Measurements from ENCODE around the gene CTDNEP1. TPM values are rescaled to one million over a fixed set of nuclear protein-coding genes. Genes with fewer than 3 reads are reported as not detected.

CTDNEP1 gene
- total RNA-seq (2022; extraction: Qiagen RNA extraction; ENCODE audit: low read depth), result 208 to 246 TPM (median 226 TPM) in 5 replicates

DNA sequence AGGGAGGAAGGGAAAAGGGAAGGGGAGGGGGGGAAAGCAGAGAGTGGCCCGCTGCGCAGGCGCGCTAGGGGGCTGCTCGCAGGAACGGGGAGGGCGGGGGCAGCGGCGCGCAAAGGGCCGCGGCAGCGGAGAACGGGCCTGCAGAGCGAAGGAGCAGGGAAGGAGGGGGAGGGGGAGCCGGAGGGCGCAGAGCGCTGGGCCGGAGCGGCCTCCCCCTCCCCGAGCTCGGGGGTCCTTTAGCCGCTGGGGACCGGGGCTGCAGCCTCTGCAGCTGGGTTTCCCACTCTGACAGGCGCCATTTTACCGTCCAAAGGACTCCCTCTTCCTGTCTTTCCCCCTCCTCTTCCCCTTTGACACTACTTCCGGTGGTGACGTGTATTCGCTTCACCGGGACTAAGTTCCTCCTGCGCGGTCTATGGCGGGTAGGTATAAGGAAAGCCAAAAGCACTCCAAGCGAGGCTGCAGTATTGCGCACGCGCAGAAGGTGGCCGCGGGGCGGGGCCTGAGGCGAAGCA, at the start of gene CTDNEP1:
Gene CTDNEP1, minus strand, starts transcription at position 74 of the 515 bp plus-strand sequence. CDS start 438 bp downstream, outside the sequence.

DNA sequence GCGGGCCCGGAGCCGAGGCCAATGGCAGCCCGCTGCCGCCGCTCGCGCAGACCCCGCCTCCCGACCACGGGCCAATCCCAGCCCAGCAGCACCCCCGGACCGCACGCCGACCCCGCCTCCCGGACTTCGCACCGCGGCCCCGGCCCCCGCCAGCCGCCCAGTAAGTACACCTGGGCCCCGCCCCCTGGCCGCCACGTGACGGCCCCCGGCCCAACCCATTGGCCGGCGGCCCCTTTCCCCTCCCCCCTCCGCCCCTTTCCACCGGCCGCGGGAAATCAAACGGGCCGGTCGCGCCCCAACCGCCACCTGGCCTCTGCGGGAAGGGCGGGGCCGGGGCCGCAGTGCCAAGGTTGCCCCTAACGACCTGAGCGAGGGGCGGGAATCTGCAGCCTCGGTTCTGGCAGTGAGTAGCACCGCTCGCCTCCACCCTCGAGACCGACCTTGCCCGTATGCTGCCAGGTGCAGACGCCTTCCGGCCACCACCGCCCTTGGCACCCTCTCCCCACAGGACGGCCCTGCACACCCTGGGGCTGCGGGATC, 43.1 kb upstream of the CTDNEP1 start, which contains the start of gene YBX2:
Gene YBX2, minus strand, starts transcription at position 26 of the 540 bp plus-strand sequence. CDS start 139 bp downstream, outside the sequence.

DNA sequence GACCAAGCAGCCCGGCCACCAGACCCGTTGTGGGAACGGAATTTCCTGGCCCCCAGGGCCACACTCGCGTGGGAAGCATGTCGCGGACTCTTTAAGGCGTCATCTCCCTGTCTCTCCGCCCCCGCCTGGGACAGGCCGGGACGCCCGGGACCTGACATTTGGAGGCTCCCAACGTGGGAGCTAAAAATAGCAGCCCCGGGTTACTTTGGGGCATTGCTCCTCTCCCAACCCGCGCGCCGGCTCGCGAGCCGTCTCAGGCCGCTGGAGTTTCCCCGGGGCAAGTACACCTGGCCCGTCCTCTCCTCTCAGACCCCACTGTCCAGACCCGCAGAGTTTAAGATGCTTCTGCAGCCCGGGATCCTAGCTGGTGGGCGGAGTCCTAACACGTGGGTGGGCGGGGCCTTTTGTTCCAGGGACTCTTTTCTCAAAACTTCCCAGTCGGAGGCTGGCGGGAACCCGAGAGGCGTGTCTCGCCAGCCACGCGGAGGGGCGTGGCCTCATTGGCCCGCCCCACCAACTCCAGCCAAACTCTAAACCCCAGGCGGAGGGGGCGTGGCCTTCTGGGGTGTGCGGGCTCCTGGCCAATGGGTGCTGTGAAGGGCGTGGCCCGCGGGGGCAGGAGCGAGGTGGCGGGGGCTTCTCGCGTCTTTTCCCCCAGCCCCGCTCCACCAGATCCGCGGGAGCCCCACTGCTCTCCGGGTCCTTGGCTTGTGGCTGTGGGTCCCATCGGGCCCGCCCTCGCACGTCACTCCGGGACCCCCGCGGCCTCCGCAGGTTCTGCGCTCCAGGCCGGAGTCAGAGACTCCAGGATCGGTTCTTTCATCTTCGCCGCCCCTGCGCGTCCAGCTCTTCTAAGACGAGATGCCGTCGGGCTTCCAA, 29.8 kb upstream of the CTDNEP1 start, which contains the start of gene SLC2A4:
Gene SLC2A4, plus strand, starts transcription at position 645 of the 879 bp plus-strand sequence. Its CDS starts 217 bp downstream, at position 862.

DNA sequence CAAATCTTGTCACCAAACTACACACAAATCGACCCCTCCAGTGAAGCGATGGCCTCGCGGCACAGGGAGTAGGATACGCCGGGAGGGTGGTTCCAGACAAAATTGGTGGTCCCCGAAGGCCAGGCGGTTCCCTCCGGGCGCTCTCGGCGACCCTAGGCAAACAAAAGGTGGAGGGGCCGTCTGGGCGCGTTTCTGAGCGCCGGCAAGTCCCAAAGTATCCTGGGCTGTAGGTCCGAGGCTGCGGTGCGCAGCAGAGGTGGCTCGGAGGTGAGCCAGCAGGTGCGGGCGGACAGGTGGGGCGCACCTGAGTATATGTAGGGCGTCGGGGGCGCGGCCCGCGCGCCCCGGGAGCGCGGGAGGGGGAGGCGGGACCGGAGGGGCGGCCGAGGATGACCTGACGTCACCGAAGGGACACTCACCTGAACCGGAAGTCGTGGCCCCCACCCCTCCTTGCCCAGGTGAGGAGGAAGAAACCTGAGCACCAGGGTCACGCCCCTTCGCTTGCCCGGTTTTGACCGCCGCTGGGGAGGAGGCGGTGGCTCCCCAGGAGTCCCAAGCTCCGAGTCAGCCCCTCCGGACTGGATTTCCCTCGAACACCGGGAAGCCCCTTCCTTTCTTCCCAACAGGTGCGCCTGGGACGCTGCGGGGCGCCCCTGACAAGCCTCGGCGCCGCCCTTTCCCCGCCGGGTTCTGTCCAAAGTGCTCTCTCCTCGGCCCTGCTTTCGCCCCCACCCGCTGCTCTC, 10.8 kb upstream of the CTDNEP1 start, which contains the start of gene CLDN7:
Gene CLDN7, minus strand, starts transcription at position 287 of the 743 bp plus-strand sequence. CDS start 435 bp downstream, outside the sequence.

DNA sequence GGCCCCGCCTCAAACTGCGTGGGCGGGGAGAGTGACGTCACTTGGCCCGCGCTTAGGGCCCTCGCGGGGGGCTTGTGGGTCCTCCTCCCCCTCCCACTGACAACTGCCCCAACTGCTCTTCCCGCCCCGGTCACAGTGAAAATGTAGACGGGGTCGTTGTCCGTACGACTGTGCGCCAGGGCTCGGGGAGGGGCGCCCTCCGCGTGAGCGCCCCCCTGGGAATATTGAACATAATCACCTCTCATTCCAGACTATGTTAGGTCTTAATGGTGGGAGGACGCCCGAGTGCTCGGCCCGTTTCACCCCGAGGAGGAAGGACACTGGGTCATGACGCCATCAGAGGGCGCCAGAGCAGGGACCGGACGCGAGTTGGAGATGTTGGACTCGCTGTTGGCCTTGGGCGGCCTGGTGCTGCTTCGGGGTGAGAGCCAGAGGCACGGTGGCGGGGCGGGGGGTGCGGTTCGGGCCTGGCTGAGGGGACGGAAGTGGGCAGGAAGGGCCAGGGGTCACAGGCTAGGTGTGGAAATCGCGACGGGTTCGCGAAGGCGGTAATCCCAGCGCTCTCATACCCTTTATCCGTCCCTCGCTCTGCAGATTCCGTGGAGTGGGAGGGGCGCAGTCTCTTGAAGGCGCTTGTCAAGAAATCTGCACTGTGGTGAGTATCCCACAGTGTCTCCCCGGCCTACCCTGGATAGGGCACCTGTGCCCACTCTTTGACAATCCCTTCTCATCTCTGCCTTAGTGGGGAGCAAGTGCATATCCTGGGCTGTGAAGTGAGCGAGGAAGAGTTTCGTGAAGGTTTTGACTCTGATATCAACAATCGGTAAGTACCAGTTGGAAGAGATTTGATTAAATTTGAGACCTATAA, 876 bp upstream of the CTDNEP1 start, which contains the start of gene ELP5:
Gene ELP5, plus strand, starts transcription at position 40 of the 868 bp plus-strand sequence. Its CDS starts 336 bp downstream, at position 376.

DNA sequence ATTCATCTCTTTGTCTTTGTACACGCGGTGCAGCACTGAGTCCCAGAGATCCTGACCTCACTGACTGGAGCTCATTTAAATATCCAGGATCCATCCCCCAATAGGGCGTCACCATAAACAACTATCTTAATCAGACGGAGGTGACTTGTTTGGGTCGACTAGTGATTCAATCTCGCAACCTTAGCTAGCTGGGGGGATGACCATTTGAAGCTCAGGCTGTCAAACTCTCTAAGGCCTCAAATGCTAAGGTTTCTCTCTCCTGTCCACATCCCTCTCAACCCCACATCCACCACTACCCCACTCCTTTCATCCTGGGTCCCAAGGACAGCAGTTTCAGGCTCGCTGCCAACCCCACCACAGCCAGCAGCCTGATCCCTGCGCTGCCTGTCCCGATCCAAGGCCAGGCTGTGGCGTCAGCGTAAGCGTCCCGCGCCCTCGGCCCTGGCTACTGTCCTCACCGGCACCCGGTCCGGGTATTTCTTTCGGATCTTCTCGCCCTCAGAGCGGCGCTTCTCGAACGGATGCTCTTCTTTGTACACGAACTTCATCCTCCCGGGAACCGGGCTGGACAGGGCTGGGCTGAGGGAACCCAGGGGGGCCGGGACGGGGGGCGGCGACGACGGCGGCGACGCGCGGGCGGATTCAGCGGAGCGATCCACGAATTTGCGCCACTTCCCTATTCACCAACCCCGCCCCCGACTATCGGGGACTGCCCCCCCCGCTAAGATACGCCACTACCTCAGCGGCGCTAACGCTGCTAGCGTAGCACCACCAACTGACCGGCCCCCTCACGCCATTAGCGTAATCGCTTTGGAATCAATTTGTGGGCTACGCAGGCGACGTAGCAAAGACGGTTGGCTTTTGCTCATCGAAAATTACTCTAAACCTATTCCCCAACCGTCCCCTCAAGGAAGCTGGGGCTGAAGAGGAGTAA, 9.5 kb downstream of the CTDNEP1 start, which contains the start of gene GABARAP:
Gene GABARAP, minus strand, starts transcription at position 667 of the 934 bp plus-strand sequence. Its CDS starts 119 bp downstream, at position 548.

DNA sequence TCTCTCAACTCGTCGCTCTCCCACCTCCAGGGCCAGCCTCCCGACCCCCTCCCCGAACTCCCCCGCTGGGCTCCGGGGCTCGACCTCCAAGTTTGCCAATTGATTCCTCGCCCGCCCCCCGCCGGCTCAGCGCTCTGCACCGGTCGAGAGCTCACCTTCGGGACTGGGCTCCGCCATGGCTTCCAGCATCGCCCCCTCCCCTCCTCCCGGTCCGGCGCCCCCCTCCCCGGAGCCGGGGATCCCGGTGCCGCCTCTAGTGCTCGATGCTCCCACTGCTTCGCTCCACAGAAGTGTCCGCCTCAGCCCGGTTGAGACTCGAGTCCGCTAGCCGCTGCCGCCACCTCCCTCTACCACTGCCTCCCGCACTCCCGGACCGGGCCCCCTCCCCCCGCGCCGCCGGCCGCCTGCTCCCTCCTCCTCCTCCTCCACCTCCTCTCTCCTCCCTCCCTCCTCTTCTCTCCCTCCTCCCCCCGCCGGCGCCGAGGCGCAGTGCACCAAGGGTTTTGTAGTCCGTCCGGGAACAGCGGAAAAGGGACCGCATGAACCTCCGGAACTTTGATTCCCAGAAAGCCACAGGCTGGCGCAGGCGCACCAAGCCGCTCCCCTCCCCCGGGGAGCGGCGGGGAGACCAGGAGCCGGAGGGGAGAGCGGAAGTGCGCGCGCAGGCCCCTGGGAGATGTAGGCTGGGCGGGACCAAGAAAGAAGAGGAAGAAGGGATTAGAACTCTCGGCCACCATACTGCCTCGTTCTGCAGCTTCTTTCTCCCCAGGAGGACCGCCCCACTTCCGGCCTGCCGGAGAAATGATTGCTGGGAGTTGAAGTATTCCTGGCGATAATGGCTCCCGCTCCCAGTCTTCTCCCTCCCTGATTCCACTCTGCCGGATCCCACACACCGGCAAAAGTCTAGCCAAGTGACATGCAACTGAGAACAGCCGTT, 12.2 kb downstream of the CTDNEP1 start, which contains the start of gene PHF23:
Gene PHF23, minus strand, starts transcription at position 367 of the 937 bp plus-strand sequence. Its CDS starts 178 bp downstream, at position 189.

DNA sequence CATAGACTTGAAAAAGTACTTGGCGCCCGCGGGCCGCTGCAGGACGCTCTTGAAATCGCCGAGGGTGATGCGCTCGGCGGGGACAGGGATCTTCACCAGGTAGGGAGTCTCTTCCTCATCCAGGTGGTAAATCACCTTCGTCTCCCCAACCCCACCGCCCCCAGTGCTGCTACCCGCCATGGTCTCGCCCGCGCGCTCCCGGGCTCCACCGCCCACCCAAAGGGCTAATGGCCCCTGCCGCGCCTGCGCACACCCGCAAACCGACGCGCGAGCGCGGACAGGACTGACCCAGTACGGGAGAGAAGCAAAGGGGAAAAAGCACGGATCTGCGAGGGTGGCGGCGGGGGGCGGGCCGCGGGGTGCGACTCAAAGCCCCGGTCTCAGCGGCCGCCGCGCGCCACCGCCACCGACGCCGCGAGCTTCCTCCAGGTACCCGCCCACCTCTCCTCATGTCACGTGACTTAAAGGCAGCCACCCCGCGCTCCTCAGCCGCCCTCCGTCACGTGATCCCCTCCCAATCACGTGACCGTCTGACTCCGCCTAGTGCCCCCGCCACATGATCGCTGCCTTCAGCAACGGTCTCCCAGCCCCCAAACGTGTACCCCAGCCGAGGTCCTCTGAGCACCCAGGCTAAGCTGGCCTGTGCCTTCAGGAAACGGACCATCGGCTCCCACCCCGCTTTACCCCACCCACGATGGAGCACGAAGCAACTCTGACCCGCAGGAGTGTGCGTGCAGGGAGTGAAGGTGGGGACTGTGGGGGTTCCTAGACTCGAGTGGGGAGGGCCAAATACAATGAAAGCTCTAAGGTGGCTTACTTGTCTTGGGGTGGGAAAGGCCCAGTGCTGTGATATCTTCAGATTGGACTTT, 17.2 kb downstream of the CTDNEP1 start, which contains the start of gene DVL2:
Gene DVL2, minus strand, starts transcription at position 435 of the 869 bp plus-strand sequence. Its CDS starts 255 bp downstream, at position 180.

DNA sequence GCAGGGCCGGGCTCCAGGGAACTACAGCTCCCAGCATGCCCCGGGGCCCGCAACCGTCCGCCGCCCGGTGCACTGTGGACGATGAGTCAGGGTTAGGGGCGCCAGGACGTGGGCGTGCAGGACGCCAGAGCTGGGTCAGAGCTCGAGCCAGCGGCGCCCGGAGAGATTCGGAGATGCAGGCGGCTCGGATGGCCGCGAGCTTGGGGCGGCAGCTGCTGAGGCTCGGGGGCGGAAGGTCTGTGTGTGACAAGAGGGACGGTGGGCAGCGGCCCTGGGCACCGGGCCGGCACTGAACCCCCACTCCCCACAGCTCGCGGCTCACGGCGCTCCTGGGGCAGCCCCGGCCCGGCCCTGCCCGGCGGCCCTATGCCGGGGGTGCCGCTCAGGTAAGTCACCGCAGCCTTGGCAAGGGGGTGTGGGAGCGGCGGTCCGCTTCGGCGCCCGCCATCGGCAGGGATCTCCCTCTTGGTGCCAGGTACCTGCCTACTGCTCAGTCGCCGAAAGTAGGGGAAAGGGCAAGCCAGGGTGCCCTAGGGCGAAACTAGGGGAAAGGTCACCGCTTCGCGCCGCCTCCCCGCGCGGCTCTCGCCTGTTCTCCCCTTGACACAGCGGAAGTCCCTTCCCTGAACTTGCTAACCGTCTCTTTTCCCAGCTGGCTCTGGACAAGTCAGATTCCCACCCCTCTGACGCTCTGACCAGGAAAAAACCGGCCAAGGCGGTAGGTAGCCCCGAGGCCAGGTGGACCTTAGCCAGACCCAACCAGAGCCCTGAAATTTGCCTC, 31.5 kb downstream of the CTDNEP1 start, which contains the start of the genes ACADVL and DLG4:
Gene ACADVL, plus strand, starts transcription at position 127 of the 781 bp plus-strand sequence. Its CDS starts 47 bp downstream, at position 174.
Gene DLG4, minus strand, starts transcription at position 25 of the 781 bp plus-strand sequence.

Other genes starting within 250 kb of the CTDNEP1 start
- 444 to 509 TPM (median 460 TPM) in 5 replicates for gene RNASEK, start 239.1 kb downstream of the CTDNEP1 start, total RNA-seq (2022; extraction: Qiagen RNA extraction; ENCODE audit: low read depth)
- gene BCL6B, start 228.7 kb downstream of the CTDNEP1 start, total RNA-seq (2022; extraction: Qiagen RNA extraction; ENCODE audit: low read depth), result 0.09 TPM in 1 of 5 replicates, not detected in the others
- gene SLC16A13, start 215.7 kb downstream of the CTDNEP1 start, total RNA-seq (2022; extraction: Qiagen RNA extraction; ENCODE audit: low read depth), result 8.0 to 13.7 TPM (median 11.4 TPM) in 5 replicates
- not detected in 5 replicates for gene SLC16A11, start 207.6 kb downstream of the CTDNEP1 start, total RNA-seq (2022; extraction: Qiagen RNA extraction; ENCODE audit: low read depth)
- gene CLEC10A, start 171.5 kb downstream of the CTDNEP1 start, total RNA-seq (2022; extraction: Qiagen RNA extraction; ENCODE audit: low read depth), result not detected in 5 replicates
- 0.07 to 0.19 TPM in 2 of 5 replicates, not detected in the others for gene ASGR2, start 136.9 kb downstream of the CTDNEP1 start, total RNA-seq (2022; extraction: Qiagen RNA extraction; ENCODE audit: low read depth)
- gene ASGR1, start 72.4 kb downstream of the CTDNEP1 start, total RNA-seq (2022; extraction: Qiagen RNA extraction; ENCODE audit: low read depth), result 1.1 to 1.7 TPM (median 1.2 TPM) in 5 replicates
- gene DLG4, start 31.9 kb downstream of the CTDNEP1 start, total RNA-seq (2022; extraction: Qiagen RNA extraction; ENCODE audit: low read depth), result 7.3 to 9.7 TPM (median 8.5 TPM) in 5 replicates
- gene ACADVL, start 31.8 kb downstream of the CTDNEP1 start, total RNA-seq (2022; extraction: Qiagen RNA extraction; ENCODE audit: low read depth), result 339 to 466 TPM (median 425 TPM) in 5 replicates
- 31.4 to 43.0 TPM (median 35.3 TPM) in 5 replicates for gene DVL2, start 17.2 kb downstream of the CTDNEP1 start, total RNA-seq (2022; extraction: Qiagen RNA extraction; ENCODE audit: low read depth)
- 90.3 to 102 TPM (median 93.3 TPM) in 5 replicates for gene PHF23, start 12.3 kb downstream of the CTDNEP1 start, total RNA-seq (2022; extraction: Qiagen RNA extraction; ENCODE audit: low read depth)
- gene GABARAP, start 9.3 kb downstream of the CTDNEP1 start, total RNA-seq (2022; extraction: Qiagen RNA extraction; ENCODE audit: low read depth), result 605 to 729 TPM (median 704 TPM) in 5 replicates
- gene ELP5, start 481 bp upstream of the CTDNEP1 start, total RNA-seq (2022; extraction: Qiagen RNA extraction; ENCODE audit: low read depth), result 116 to 129 TPM (median 124 TPM) in 5 replicates
- 0.63 to 0.91 TPM (median 0.76 TPM) in 5 replicates for gene CLDN7, start 10.7 kb upstream of the CTDNEP1 start, total RNA-seq (2022; extraction: Qiagen RNA extraction; ENCODE audit: low read depth)
- gene SLC2A4, start 30.0 kb upstream of the CTDNEP1 start, total RNA-seq (2022; extraction: Qiagen RNA extraction; ENCODE audit: low read depth), result 0.13 to 0.27 TPM (median 0.16 TPM) in 5 replicates
- gene YBX2, start 42.9 kb upstream of the CTDNEP1 start, total RNA-seq (2022; extraction: Qiagen RNA extraction; ENCODE audit: low read depth), result 0.40 to 0.60 TPM (median 0.53 TPM) in 5 replicates
- 1,614 to 1,831 TPM (median 1,704 TPM) in 5 replicates for gene EIF5A, start 55.9 kb upstream of the CTDNEP1 start, total RNA-seq (2022; extraction: Qiagen RNA extraction; ENCODE audit: low read depth)
- gene GPS2, start 63.6 kb upstream of the CTDNEP1 start, total RNA-seq (2022; extraction: Qiagen RNA extraction; ENCODE audit: low read depth), result 75.1 to 106 TPM (median 95.2 TPM) in 5 replicates
- 27.1 to 33.9 TPM (median 31.9 TPM) in 5 replicates for gene NEURL4, start 77.6 kb upstream of the CTDNEP1 start, total RNA-seq (2022; extraction: Qiagen RNA extraction; ENCODE audit: low read depth)
- gene ACAP1, start 84.8 kb upstream of the CTDNEP1 start, total RNA-seq (2022; extraction: Qiagen RNA extraction; ENCODE audit: low read depth), result 3.9 to 7.6 TPM (median 4.2 TPM) in 5 replicates
- gene KCTD11, start 100.4 kb upstream of the CTDNEP1 start, total RNA-seq (2022; extraction: Qiagen RNA extraction; ENCODE audit: low read depth), result 12.5 to 15.9 TPM (median 13.7 TPM) in 5 replicates
- not detected in 5 replicates for gene TMEM95, start 103.4 kb upstream of the CTDNEP1 start, total RNA-seq (2022; extraction: Qiagen RNA extraction; ENCODE audit: low read depth)
- gene TNK1, start 129.4 kb upstream of the CTDNEP1 start, total RNA-seq (2022; extraction: Qiagen RNA extraction; ENCODE audit: low read depth), result 1.3 to 1.8 TPM (median 1.6 TPM) in 5 replicates
- gene PLSCR3, start 142.8 kb upstream of the CTDNEP1 start, total RNA-seq (2022; extraction: Qiagen RNA extraction; ENCODE audit: low read depth), result 34.1 to 39.8 TPM (median 34.4 TPM) in 5 replicates
- 181 to 226 TPM (median 200 TPM) in 5 replicates for gene TMEM256, start 152.4 kb upstream of the CTDNEP1 start, total RNA-seq (2022; extraction: Qiagen RNA extraction; ENCODE audit: low read depth)
- gene NLGN2, start 156.1 kb upstream of the CTDNEP1 start, total RNA-seq (2022; extraction: Qiagen RNA extraction; ENCODE audit: low read depth), result 15.4 to 21.5 TPM (median 18.0 TPM) in 5 replicates
- 0.08 TPM in 1 of 5 replicates, not detected in the others for gene SPEM1, start 168.6 kb upstream of the CTDNEP1 start, total RNA-seq (2022; extraction: Qiagen RNA extraction; ENCODE audit: low read depth)
- gene SPEM2, start 173.9 kb upstream of the CTDNEP1 start, total RNA-seq (2022; extraction: Qiagen RNA extraction; ENCODE audit: low read depth), result 0.07 TPM in 1 of 5 replicates, not detected in the others
- gene SPEM3, start 177.1 kb upstream of the CTDNEP1 start, total RNA-seq (2022; extraction: Qiagen RNA extraction; ENCODE audit: low read depth), result 0.03 TPM in 2 of 5 replicates, not detected in the others
- gene TMEM102, start 183.7 kb upstream of the CTDNEP1 start, total RNA-seq (2022; extraction: Qiagen RNA extraction; ENCODE audit: low read depth), result 10.3 to 13.9 TPM (median 12.1 TPM) in 5 replicates
- gene FGF11, start 187.8 kb upstream of the CTDNEP1 start, total RNA-seq (2022; extraction: Qiagen RNA extraction; ENCODE audit: low read depth), result 0.86 to 1.3 TPM (median 1.1 TPM) in 5 replicates
- gene CHRNB1, start 193.3 kb upstream of the CTDNEP1 start, total RNA-seq (2022; extraction: Qiagen RNA extraction; ENCODE audit: low read depth), result 5.4 to 7.8 TPM (median 7.1 TPM) in 5 replicates
- 21.4 to 26.2 TPM (median 24.4 TPM) in 5 replicates for gene ZBTB4, start 227.9 kb upstream of the CTDNEP1 start, total RNA-seq (2022; extraction: Qiagen RNA extraction; ENCODE audit: low read depth)
- gene SLC35G6, start 229.7 kb upstream of the CTDNEP1 start, total RNA-seq (2022; extraction: Qiagen RNA extraction; ENCODE audit: low read depth), result not detected in 5 replicates
- gene POLR2A, start 232.6 kb upstream of the CTDNEP1 start, total RNA-seq (2022; extraction: Qiagen RNA extraction; ENCODE audit: low read depth), result 69.1 to 95.1 TPM (median 80.5 TPM) in 5 replicates